HG03432 (cell line): ENCODE data around the gene STPG2.

Experiments
- ATAC-seq: cut with Tn5 transposase; IDR thresholded peaks from one replicate; pipeline ENCODE4 v1.9.1; 2021; ENCODE audit warnings: mild to moderate bottlenecking, moderate library complexity; ENCODE audit not compliant: unreplicated experiment

The STPG2 gene

DNA sequence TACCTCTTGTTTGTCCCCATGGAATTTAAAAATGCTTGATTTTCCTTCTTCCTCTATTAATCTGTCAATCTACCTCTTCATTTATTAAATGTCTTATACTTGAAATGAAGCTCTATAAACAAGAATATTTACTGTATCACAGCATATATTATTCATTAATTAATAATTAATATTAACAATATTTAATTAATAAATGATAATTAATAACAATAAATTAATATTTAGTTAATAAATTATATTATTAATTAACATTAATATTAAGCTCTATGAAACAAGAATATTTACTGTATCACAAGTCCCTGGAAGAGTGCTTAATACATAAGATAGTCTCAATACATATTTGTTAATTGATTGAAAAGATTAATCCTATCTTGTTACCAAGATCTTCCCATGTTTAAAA, 306.6 kb downstream of the STPG2 start:
- ATAC-seq = no peak

DNA sequence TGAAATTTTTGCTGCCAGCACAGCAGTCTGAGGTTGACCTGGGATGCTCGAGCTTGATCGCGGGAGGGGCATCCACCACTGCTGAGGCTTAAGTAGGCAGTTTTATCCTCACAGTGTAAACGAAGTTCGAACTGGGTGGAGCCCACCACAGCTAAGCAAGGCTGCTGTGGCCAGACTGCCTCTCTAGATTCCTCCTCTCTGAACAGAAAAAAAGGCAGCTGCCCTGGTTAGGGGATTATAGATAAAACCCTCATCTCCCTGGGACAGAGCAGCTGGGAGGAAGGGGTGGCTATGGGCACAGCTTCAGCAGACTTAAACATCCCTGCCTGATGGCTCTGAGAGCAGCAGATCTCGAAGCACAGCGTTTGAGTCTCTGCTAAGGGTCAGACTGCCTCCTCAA, 314.6 kb downstream of the STPG2 start:
- no peak for ATAC-seq

DNA sequence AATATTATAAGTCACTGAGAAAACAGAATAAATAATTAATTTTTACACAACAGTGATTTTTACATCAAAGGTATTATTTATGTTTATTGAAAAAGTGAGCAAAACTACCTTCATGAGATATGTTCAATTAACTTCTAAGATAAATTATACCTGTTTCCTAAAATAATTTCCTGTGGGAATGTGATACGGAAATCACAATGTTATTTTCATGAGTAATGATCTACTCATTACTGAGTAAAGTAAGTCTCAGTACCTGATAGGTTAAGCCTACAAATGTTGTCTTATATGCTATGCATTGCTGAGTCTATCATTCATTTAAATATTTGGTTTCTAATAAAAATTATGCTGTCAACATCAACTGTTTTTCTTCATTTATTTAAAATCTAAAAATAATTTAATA, 324.0 kb downstream of the STPG2 start:
- ATAC-seq = no peak

DNA sequence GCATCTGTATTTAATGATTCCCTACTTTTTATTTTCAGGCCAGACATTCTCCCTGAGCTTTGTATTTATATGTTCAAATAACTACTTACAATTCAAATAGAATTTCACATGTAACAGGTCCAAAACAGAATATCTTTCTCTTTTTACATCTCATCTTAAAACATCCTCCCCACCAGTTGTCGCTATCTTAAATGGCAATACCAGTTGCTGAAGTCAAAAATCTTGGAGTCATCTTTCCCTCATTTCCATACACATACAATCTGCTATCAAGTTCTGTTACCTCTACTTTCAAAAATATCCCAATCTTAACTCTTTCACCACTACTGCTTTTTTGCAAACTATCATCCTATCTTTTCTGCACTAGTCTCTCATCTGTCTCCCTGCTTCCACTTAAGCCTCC, 330.5 kb downstream of the STPG2 start:
- no peak for ATAC-seq

DNA sequence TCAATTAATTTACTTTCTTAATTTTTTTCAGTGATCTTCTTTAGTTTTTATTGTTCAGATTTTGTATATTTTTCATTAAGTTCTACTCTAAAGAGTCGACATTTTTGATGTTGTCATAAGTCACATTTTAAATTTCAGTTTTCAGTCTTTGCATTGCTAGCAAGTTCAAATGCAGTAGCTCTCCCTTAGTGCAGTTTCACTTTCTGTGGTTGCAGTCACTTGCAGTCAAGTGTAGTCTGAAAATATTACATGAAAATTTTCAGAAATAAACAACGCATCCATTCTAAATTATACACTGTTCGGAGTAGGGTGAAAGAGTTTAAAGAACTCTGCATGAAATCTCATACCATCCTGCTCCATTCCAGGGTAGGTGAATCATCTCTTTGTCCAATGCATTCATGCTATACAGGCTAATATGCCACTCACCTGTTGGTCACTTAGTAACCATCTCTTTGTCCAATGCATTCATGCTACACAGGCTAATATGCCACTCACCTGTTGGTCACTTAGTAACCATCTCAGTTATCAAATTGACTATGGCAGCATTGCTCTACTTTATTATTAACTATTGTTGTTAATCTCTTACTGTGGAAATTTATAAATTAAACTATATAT, 356.9 kb downstream of the STPG2 start:
- ATAC-seq = no peak

DNA sequence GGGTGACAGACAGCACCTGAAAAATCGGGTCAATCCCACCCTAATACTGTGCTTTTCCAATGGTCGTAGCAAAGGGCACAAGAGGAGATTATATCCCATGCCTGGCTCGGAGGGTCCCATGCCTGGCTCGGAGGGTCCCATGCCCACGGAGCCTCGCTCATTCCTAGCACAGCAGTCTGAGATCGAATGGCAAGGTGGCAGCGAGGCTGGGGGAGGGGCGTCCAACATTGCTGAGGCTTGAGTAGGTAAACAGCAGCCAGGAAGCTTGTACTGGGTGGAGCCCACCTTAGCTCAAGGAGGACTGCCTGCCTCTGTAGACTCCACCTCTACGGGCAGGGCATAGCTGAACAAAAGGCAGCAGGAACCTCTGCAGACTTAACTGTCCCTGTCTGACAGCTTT, 365.1 kb downstream of the STPG2 start:
- no peak for ATAC-seq

DNA sequence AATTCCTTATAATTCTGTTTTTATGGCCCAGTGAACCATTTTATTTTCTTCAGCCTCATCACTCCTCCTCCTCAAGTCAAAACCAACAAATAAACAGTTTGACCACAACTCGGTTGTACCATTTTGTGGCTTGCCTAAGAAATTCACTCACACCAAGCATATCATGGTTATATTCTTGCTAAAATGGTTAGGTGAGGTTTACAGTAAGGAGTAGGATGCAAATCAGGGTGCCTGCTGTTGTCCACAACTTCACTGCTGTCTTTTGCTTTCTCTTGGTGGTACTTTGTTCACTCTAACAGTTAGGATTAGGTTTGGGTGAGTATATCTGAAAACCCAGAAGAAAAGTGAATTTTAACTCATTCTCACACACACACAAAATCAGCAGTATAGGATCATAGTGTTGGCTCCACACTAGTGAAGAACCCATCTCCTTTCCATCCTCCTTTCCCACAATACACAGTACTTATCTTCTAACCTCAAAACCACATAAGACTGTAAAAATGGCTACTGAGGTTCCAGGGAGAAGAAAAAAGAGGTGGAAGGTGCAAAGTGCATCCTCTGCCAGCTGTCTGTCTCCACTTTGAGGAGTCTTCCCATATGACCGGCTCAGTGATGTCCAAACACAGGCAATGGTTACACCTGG, 368.8 kb downstream of the STPG2 start:
- no peak for ATAC-seq

DNA sequence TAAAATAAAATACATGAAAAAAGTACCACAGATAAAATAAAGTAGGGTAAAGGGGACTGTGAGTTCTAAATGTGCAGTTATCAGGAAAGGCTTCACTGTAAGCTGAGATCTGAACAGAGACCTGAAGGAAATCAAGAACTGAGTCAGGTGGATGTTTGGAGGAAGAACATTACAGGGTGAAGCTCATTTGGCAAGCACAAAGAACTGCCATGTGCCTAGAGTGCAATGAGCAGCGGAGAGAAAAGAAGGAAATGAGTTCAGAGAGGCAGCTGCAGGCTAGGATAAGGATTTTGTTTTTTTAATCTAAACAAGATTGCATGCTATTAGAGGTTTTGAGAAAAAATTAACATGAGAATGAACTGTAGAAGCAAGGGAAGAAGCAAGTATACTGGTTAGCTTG, 373.1 kb downstream of the STPG2 start:
- no peak for ATAC-seq

DNA sequence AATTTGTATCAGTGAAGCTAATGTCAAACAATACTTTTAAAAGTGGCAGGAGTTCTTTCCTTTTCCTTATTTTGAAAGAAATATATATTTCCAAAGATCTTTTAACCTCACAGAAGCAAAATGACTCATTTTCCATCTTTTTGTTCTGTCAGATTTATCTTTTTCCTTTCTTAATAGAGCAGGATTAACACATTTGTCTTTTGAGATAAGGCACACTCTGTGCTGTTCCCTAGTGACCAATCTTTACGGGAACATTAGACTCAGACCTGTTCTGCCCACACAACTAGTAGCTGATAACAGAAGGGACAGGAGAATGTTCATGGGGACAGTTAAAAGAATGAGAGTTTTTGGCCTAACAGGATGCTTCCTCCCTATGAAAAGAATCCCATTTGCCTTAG, 381.2 kb downstream of the STPG2 start:
- ATAC-seq = no peak

DNA sequence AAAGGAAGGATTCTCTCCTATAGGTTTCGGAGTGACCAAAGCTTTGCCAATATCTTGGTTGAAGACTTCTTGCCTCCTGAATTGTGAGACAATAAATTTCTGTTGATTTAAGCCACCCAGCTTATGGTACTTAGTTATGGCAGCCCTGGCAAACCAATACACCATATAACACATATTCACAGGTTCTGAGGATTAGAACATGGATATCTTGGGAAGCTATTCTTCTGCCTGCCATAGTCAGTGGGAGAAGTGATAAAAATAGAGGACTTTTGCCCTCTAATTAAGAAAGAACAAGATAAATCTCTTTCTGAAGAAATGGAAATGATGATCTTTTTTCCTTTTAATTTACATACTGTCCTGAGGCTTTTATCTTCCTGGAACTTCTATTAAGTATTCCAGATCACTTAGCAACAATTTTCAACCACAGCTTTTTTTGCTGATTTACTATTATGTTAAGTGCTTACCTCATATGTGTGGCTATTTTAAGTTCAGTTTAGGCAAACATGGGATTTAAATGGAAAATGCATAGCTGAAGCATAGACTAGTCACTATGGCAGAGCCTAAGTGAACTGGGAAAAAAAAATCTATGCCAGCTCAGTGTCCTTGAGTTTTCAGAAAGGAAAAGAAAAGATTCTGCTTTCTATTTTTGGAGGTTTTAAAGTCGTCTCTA, 381.7 kb downstream of the STPG2 start:
- no peak for ATAC-seq

DNA sequence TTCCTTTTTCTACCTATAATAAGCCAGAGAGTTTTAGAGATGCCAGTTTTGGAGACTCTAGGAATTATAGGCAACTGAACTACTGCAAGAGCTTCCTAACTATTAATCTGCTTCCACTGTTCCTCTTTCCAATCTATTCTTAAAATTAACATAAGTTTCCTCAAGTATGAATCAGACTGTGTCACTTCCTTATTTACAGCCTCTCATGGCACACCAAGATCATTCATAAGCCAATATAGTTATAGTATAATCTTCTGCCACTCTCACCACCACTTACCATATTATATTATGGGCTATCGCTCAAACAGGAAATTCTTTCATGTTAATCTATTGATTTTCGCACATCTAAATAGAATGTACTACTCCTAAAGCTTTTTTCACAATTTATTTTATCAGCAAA, 383.5 kb downstream of the STPG2 start:
- no peak for ATAC-seq

DNA sequence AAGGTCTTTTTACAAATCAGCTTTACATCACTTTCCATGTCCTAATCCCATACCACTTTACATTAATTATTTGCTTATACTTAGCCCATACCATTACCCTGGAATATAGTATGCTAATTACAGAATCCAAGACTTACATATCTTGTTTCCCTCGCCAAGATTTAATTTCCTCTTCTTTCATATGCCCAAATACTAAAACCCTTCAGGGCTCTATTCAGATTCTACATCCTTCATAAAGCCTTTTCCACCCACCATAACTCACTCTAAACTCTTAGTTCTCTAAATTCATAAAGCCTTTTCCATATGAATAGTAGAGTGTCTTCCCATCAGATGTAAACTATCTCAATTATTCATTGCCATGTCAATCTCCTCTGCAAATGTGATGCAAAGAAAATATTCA, 390.7 kb downstream of the STPG2 start:
- ATAC-seq = no peak

DNA sequence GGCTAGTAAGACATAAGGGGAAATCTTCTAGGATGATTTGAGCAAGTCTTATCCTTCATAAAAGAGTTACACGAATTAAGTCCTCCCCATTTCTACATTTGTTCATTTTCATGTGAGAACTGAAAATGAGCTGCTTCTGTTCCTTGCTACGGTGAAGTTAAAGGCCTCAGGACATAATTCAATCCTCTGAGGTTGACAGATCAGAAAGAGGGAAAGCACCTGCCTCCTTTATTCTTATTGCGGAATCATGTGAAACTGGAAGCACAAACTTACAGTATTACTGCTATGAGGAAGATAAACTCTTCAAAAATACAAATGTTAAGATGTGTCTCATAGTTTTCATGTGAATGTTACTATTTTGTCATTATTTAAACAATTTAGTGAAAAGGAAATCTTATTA, 395.3 kb downstream of the STPG2 start:
- no peak for ATAC-seq

DNA sequence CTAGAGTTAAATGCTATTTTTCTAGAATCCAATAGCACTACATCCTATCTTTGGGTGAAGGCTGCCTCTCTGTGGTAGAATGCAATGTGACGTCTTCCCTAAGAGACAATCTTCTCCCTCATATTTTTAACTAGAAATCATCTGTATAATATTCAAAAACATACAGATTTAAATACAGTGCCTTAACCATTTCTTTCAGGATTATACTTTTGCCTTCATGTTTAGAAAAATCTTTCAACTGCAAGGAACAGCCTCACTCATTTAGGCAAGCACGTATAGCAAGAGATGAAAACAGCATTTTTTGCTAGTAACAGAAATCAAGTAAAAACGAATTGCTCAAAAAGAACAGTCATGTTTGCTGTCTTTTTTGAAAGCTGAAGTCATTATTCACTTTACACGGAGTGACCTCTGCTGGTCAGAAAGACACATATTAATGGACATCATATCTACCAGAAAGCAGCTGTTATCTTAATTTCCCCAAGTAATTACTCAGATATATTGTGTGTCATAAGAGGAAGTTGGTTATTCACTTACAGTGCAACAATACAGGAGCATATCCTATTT, 422.3 kb downstream of the STPG2 start:
- no peak for ATAC-seq

DNA sequence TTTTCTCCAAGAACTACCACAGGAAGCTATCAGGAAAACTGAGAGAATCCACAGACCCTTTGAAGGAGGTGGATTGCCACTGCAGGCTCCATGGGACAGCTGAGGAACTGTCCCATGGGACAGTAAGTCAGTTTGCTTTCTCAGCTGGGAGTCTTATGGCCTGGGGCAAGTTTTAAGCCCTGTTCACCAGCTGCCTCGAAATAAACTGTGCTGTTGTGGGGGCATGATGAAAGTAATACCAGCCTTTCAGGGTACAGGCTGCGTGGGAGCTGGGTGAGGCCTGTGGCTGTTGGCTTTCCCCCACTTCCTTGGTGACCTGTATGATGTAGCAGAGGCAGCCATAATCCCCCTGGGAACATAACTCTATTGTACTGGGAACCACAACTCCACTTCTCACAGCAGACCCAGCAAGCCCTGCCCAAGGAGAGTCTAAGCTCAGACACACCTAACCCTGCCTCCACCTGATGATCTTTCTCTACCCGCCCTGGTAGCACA, 452.1 kb downstream of the STPG2 start:
- ATAC-seq = no peak

DNA sequence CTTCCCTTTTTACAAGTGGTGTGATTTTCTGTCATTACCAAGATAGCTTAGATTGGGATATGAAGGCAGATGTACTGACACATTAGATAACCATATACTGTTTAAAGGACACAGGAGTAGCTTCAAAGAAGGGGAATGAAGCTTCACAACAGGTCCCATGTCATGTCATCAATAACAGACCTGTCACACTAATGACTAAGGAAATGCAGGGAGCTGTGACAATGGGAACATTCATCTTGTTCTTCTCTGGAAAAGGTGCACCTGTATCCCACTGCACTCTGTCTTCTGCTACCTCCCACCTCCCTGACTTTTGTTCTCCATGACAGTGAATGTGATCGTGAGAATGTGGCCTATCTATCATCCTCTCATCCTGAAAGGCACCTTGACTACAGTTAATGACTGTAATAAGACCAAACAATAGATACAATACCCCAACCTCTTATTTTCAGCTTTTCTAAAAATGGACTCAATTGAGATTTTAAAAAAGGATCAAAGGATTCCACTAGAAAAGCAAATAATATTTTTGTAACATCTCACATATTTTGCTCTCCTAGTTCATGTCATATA, 472.5 kb downstream of the STPG2 start:
- ATAC-seq = no peak

DNA sequence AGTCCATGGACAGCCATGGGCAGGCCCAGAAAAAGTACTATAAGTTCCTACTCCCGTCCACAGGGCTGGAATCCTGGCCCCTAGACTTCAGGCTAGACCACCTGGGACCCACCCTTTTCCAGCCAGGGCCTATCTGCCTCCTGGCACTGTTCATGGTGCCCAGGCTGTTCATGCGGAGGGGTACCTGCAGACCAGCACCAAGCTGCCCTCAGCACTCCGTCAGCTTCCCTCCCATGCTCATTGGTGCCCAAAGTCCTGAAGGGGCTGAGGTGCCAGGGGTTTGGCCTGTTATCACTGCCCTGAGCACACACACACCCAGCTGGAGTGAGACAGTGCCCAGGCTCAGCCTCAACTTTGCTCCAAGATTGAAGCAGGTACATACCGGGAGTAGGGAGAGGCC, 477.7 kb downstream of the STPG2 start:
- ATAC-seq = no peak

DNA sequence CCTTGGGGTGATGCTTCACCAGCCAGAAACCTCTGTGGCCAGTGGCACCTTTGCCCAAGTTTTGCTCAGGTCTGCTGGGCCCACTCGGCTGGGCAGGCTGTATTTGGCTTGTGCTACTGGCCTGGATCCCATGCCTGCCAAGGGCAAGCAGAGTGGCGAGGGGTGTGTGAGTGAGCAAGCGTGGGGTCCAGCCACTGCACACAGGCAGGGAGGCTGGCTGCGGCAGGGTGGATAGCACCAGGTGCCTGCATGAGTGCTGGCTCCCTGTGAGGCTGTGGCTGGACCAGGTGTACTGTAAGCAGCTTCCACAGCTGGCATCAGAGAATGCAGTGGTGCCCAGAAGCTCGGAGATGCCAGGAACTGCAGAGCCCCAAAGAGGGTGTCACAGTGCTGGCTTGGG, 478.5 kb downstream of the STPG2 start:
- no peak for ATAC-seq

DNA sequence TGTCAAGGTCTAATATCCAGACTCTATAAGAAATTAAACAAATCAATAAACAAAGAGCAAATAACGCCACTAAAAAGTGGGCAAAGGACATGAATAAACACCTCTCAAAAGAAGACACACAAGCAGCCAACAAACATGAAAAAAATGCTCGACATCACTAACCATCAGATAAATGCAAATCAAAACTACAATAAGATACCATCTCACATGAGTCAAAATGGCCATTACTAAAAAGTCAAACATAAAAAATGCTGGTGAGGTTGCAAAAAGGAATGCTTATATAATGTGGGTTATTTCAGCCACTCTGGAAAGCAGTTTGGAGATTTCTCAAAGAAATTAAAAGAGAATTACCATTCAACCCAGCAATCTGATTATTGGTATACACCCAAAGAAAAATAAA, 481.1 kb downstream of the STPG2 start:
- ATAC-seq = no peak

DNA sequence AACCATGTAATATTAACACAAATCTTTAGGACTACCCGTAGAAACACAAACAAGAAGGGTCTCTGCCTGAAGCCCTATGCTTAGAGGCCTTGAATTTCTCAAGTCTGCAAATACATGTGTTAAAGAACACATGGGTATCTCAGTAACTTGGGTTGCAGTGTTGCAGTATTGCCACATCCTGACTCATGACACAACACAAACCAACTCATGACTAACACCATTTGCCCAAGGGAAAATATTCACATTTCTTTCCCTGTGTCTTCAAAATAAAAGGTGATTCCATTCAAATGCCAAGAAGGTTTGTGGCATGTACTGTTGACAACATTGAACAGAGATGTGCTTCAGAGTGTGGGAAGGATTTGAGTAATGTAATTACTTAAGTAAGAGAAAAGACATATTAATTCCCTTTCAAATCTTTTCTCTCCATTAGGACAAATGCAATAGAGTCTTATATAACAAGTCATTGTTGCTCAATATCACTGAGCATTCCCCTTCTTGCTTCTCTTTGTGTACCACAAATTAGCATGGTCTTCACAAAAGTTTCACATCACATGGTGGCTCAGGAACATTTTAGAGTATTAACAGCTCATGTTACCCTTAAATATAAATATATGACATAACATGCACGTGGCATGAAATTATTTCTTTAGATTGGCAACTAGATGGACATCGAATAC, 487.1 kb downstream of the STPG2 start:
- no peak for ATAC-seq

DNA sequence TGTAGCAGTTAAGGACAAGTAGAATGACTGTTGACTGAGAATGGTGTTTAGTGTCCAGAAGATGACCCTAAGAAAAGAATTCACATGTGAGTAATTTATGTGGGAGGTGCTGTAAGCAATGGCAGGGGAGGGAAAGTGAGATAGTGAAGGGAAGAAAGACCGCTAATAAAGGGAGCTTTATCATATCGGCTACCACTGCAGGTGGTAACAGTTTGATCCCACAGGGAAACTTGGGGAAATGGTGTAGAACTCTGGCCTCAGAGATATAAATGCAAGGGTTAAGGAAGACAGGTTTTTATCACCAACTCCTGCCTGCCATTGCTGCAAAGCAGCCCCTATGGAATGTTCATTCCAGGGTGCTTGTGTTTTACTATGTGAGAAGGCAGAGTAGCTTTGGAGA, 489.6 kb downstream of the STPG2 start:
- no peak for ATAC-seq
